ENCODE results near the gene ADGRB2. TPM values are rescaled to one million over a fixed set of nuclear protein-coding genes. Genes with fewer than 3 reads are reported as not detected.

Gene ADGRB2
- total RNA-seq, 1 donor from 2014 or later, result 21.5 TPM

DNA sequence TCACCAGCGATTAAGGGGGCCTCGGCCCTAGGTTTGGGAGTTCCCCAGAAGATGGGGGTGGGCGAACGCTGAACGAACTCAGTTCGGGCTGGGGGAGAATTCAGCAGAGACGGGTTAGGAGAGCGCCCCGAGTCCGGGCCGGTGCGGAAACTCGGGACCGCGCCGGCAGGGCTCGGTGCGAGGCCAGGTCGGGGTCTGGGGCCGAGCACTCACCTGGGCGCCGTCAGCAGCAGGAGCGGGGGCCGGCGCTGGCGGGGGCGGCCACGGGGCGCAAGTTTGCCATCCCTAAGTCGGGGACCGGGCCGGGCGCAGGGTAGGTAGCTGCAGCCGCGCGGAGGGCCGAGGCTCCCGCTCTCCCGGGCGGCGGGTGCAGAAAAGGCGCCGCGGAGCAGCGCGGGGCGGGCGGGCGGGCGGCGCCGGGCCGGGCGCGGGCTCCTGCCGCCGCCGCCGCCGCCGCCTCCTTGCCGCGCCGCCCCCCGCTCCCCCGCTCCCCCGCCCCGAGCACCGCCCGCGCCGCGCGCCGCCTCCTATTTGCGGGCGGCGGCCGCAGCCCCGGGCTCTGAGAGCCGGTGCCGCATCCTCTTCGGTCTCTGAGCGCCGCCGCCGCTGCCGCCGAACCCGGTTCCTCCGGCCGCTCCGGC lies 349 bp downstream of the ADGRB2 start:
- Mint-ChIP-seq H3K27me3 (ENCODE audit: low read depth) (peaks cover 42% of the 10 kb centered on the region), H3K4me1 (peaks cover 29% of the 10 kb centered on the region), H3K9me3 (no peaks in the 10 kb centered on the region), H3K4me3 (peak overlapping the region; percentile 70), H3K36me3 (no peaks in the 10 kb centered on the region), H3K27ac (no peak overlapping the region)
- no peak for TF ChIP-seq CTCF (IDR thresholded peaks at IDR 0.05; ENCODE audit: unreplicated experiment)
- DNase-seq (ENCODE audit: low spot score in 2 of 2, unreplicated experiment in 2 of 2), result no peak

DNA sequence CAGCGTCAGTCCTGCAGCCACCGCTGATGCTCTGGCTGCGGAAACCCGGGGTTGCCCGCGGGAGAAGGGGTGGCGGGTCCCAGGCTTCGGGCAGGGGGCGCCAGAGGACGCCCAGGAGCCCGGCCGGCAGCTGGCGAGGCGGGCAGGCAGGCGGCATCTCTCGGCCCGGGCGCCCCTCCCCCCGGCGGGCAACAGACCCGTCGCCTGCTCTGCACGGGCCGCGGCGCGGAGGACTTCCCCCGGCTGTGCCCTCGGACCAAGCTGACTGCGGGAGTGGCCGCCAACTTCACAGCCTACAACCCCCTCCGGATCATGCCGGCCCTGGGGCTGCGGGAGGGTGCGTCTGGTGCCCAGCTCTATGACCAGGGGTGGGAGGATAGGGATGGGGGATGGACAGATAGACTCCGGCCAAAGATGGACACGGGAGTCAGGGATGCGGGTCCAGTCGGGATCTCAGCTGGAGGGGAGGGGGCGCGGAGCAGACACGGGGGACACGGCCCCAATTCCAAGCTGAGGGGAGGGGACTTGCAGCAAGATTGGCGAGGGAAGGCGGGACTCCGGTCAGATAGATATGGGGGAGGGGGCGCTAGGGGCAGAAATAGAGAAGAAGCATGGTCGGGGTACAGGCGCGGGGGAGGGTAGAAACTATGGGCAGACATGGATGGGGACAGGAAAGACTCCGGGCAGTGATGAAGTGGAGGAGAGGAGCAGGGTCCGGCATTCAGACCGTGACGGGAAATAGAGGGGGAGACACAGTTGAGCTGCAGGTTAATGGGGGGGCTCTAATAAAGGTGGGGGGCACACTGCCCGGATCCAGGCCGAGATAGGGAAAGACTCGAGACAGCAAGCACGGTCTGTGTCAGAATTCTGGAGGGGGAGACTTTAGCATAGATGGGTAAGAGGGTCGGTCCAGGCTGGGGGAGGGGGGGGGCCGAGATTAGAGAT lies 1.1 kb downstream of the ADGRB2 start:
- H3K36me3 Mint-ChIP-seq, result no peaks in the 10 kb centered on the region
- DNase-seq (ENCODE audit: low spot score in 2 of 2, unreplicated experiment in 2 of 2), result peak; percentile 63 to 85
- H3K27me3 Mint-ChIP-seq (ENCODE audit: low read depth), result peaks cover 34% of the 10 kb centered on the region
- no peak overlapping the region for H3K27ac Mint-ChIP-seq
- peak overlapping the region; percentile 70 for H3K4me3 Mint-ChIP-seq
- no peaks in the 10 kb centered on the region for H3K9me3 Mint-ChIP-seq
- peak; percentile 70 for TF ChIP-seq CTCF (IDR thresholded peaks at IDR 0.05; ENCODE audit: unreplicated experiment)
- peaks cover 29% of the 10 kb centered on the region for H3K4me1 Mint-ChIP-seq

DNA sequence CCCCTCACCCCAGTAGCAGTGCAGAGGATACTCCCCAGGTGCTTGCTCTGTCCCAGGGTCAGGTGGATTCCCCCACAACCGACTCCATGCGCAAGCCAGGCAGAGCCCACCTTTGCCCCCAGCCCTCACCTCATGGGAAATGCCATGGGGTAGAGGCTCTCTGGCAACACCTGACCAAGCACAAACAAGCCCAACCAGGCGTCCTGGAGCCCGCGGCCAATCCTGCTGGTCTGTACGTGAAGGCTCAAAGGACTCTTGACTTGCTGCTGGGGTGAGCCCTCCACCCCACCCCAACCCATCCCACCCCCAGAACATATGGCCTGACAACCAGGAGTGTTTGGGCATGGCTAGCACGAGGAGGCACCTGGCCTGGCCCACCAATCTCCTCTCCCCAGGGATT lies 1.8 kb downstream of the ADGRB2 start:
- no peak overlapping the region for H3K27ac Mint-ChIP-seq
- peak overlapping the region; percentile 43 for H3K4me3 Mint-ChIP-seq
- H3K9me3 Mint-ChIP-seq, result no peaks in the 10 kb centered on the region
- peaks cover 27% of the 10 kb centered on the region for H3K27me3 Mint-ChIP-seq (ENCODE audit: low read depth)
- DNase-seq (ENCODE audit: low spot score in 2 of 2, unreplicated experiment in 2 of 2), result no peak
- no peak for TF ChIP-seq CTCF (IDR thresholded peaks at IDR 0.05; ENCODE audit: unreplicated experiment)
- no peaks in the 10 kb centered on the region for H3K36me3 Mint-ChIP-seq
- H3K4me1 Mint-ChIP-seq, result peaks cover 29% of the 10 kb centered on the region

GRCh38 chr1:31761883-31762282 lies 2.3 kb downstream of the ADGRB2 start:
- no peak overlapping the region for H3K27ac Mint-ChIP-seq
- no peak for DNase-seq (ENCODE audit: low spot score in 2 of 2, unreplicated experiment in 2 of 2)
- TF ChIP-seq CTCF (IDR thresholded peaks at IDR 0.05; ENCODE audit: unreplicated experiment), result no peak
- H3K27me3 Mint-ChIP-seq (ENCODE audit: low read depth), result peaks cover 26% of the 10 kb centered on the region
- no peaks in the 10 kb centered on the region for H3K9me3 Mint-ChIP-seq
- H3K4me1 Mint-ChIP-seq, result peaks cover 29% of the 10 kb centered on the region
- H3K4me3 Mint-ChIP-seq, result peak overlapping the region; percentile 52
- H3K36me3 Mint-ChIP-seq, result no peaks in the 10 kb centered on the region

- Mint-ChIP-seq H3K36me3 (no peaks in the 10 kb centered on the region), H3K4me3 (peak overlapping the region; percentile 67), H3K27ac (no peak overlapping the region), H3K9me3 (no peaks in the 10 kb centered on the region), H3K4me1 (peaks cover 28% of the 10 kb centered on the region), H3K27me3 (ENCODE audit: low read depth) (peaks cover 24% of the 10 kb centered on the region)
- DNase-seq (ENCODE audit: low spot score in 2 of 2, unreplicated experiment in 2 of 2), result no peak
- no peak for TF ChIP-seq CTCF (IDR thresholded peaks at IDR 0.05; ENCODE audit: unreplicated experiment)
These were observed 3.4 kb downstream of the ADGRB2 start for GRCh38 chr1:31760471-31761470.

Data from mesothelial cell of epicardium (in vitro differentiated cells).